OCI-LY3 (cell line): Measurements from ENCODE around the gene RNF220.
"Not testable (repeated sequence)": the region's sequence is repeated elsewhere in the genome, so short reads cannot be mapped to it uniquely, and the experiment has no call there.

Experiments
- H2AFZ ChIP-seq: fragments of 200-600, 300-600 bp; shearing (Covaris generic); 2 replicates; pipeline ENCODE4 v1.6.0; 2014; ENCODE audit warnings: antibody characterized with exemption, low read depth, low read length
- H3K27ac ChIP-seq: fragments of 200-600, 300-600 bp; sonication (generic); 2 replicates; pipeline ENCODE4 v1.5.1; 2014; ENCODE audit warnings: mild to moderate bottlenecking, low read length, moderate library complexity, mixed read lengths
- H3K27me3 ChIP-seq: fragments of 200-600, 300-600 bp; sonication (generic); 2 replicates; pipeline ENCODE4 v1.6.1; 2014; ENCODE audit warnings: low read depth, low read length, mixed read lengths
- H3K36me3 ChIP-seq: fragments of 200-600, 300-600 bp; sonication (generic); replicated peaks from 2 replicates; pipeline ENCODE3; 2014; ENCODE audit warnings: low read depth, low read length, mixed read lengths
- H3K4me1 ChIP-seq: fragments of 300-600, 200-600 bp; sonication (generic); 2 replicates; pipeline ENCODE4 v1.6.1; 2014; ENCODE audit warnings: low read length, mixed read lengths
- H3K4me2 ChIP-seq: fragments of 200-600, 300-600 bp; sonication (generic); 2 replicates; pipeline ENCODE4 v1.6.1; 2014; ENCODE audit warnings: low read length, mixed read lengths
- H3K4me3 ChIP-seq: fragments of 300-600, 200-600 bp; sonication (generic); 2 replicates; pipeline ENCODE4 v1.5.1; 2014; ENCODE audit warnings: antibody characterized with exemption, mild to moderate bottlenecking, low read length, moderate library complexity
- H3K79me2 ChIP-seq: fragments of 300-600, 200-600 bp; shearing (Covaris generic); 2 replicates; pipeline ENCODE4 v1.6.1; 2014; ENCODE audit warnings: mild to moderate bottlenecking, low read length, mixed read lengths
- H3K9ac ChIP-seq: fragments of 300-600, 200-600 bp; shearing (Covaris generic); 2 replicates; pipeline ENCODE4 v1.6.0; 2014; ENCODE audit warnings: mild to moderate bottlenecking, low read length, moderate library complexity
- H3K9me3 ChIP-seq: fragments of 200-600, 300-600 bp; shearing (Covaris generic); 2 replicates; pipeline ENCODE4 v1.6.1; 2014; ENCODE audit warnings: low read length, mixed read lengths; ENCODE audit not compliant: insufficient read depth
- H4K20me1 ChIP-seq: fragments of 200-600, 300-600 bp; sonication (generic); 2 replicates; pipeline ENCODE4 v1.6.1; 2016; ENCODE audit warnings: low read length, mixed read lengths; ENCODE audit not compliant: insufficient read depth
- EZH2phosphoT487 ChIP-seq: fragments of 200-600 bp; shearing (Covaris generic); IDR thresholded peaks from 2 replicates; pipeline ENCODE4 v1.6.1; 2018; ENCODE audit warnings: antibody characterized with exemption, mixed run types, low read depth
- TF ChIP-seq, protein P1 (sequence below): fragments of 200-600, 300-600 bp; sonication (generic); IDR thresholded peaks from 2 replicates; pipeline ENCODE4 v1.5.1; 2014; ENCODE audit warnings: antibody characterized with exemption, low read length, low read depth

The RNF220 gene

DNA sequence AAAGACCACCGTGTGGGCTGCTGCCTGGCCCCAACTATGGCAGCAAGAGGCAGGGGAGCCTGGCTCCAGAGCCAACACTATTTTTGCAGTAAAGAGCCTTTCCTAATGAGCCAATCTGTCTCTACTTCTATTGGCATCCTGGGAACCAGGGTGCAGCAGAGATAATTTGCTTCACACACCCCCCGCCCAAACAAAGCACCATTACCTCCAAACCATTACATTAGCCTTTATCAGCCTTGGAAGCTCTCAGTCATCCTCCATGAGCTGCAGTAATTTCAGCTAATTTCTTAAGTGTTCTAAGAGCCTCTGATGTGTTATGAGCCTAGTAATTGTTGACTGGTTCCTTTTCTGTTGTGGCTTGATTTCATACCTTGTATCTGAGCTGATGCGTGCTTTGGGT is 291.0 kb downstream of the RNF220 start:
- Histone ChIP-seq H4K20me1 (no peaks in the 10 kb centered on the region), H3K4me2 (no peak overlapping the region), H3K79me2 (no peaks in the 10 kb centered on the region), H3K9me3 (no peaks in the 10 kb centered on the region), H3K27ac (no peak overlapping the region), H3K27me3 (no peaks in the 10 kb centered on the region), H3K36me3 (no peaks in the 10 kb centered on the region), H3K4me1 (peaks cover 32% of the 10 kb centered on the region), H3K4me3 (no peak overlapping the region), H3K9ac (no peak overlapping the region), H2AFZ (peak overlapping the region; percentile 71)
- TF ChIP-seq, protein P1, sequence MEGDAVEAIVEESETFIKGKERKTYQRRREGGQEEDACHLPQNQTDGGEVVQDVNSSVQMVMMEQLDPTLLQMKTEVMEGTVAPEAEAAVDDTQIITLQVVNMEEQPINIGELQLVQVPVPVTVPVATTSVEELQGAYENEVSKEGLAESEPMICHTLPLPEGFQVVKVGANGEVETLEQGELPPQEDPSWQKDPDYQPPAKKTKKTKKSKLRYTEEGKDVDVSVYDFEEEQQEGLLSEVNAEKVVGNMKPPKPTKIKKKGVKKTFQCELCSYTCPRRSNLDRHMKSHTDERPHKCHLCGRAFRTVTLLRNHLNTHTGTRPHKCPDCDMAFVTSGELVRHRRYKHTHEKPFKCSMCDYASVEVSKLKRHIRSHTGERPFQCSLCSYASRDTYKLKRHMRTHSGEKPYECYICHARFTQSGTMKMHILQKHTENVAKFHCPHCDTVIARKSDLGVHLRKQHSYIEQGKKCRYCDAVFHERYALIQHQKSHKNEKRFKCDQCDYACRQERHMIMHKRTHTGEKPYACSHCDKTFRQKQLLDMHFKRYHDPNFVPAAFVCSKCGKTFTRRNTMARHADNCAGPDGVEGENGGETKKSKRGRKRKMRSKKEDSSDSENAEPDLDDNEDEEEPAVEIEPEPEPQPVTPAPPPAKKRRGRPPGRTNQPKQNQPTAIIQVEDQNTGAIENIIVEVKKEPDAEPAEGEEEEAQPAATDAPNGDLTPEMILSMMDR = no peak

DNA sequence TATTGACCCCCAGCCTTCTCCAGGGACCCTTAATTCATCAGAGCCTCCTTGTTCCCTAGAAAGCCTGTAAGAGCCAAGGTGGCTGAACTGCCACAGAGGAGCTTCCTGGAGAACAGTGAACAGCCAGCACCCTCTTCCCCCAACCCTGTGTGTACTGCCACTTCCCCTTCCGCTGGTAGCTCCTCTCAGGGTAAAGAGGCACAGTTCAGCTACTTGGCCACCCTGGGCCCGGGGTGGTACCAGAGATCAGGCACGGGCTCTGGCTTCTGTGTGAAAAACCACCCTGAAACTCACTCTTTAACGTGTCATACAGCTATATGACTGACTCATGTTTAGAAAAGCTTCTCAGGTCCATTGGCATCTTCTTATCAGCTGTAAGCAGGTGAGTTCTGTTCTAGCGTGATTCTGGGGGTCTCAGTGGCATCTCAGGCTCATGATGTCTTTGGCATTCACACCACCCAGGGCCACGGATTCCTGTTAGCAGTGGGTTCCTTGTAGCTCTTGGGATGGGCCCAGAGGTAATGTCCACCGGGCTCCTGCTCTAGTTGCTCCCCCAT is 291.8 kb downstream of the RNF220 start:
- Histone ChIP-seq H3K4me1 (peaks cover 32% of the 10 kb centered on the region), H3K36me3 (no peaks in the 10 kb centered on the region), H3K9me3 (no peaks in the 10 kb centered on the region), H2AFZ (peak overlapping the region; percentile 71), H3K9ac (no peak overlapping the region), H3K4me2 (peak overlapping the region; percentile 26), H3K27me3 (no peaks in the 10 kb centered on the region), H3K27ac (peak overlapping the region; percentile 20; the same call in 1 of the 2 replicates), H4K20me1 (no peaks in the 10 kb centered on the region), H3K79me2 (no peaks in the 10 kb centered on the region), H3K4me3 (peak overlapping the region; percentile 19; the same call in 1 of the 2 replicates)
- TF ChIP-seq, protein P1 = no peak
- TF ChIP-seq EZH2phosphoT487 = no peak

DNA sequence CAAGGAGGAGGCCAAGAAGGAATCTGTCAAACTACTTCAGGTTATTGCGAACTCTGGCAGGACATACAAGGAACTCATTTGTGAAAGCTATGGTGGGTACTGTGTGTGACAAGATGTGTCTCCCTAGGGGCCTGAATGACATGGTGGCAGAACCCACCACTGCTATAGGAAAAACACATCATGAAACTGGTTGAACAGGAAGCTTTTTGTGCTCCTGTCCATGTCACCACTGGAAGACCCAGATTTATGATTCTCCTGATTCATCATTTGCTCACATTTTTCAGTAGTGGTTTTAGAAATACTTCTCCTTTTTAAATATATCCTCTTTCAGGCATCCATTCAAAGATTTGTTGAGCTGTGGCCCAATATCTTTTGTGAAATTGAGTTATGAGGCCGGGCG is 293.1 kb downstream of the RNF220 start:
- no peak overlapping the region for H3K9ac ChIP-seq
- H3K4me3 ChIP-seq = no peak overlapping the region
- H3K9me3 ChIP-seq = no peaks in the 10 kb centered on the region
- H3K27me3 ChIP-seq = no peaks in the 10 kb centered on the region
- no peak overlapping the region for H2AFZ ChIP-seq
- H3K27ac ChIP-seq = no peak overlapping the region
- no peaks in the 10 kb centered on the region for H3K79me2 ChIP-seq
- H4K20me1 ChIP-seq = no peaks in the 10 kb centered on the region
- no peak for TF ChIP-seq EZH2phosphoT487
- TF ChIP-seq, protein P1 = no peak
- H3K4me1 ChIP-seq = peaks cover 32% of the 10 kb centered on the region
- H3K36me3 ChIP-seq = no peaks in the 10 kb centered on the region
- H3K4me2 ChIP-seq = peak overlapping the region; percentile 20; the same call in 1 of the 2 replicates

DNA sequence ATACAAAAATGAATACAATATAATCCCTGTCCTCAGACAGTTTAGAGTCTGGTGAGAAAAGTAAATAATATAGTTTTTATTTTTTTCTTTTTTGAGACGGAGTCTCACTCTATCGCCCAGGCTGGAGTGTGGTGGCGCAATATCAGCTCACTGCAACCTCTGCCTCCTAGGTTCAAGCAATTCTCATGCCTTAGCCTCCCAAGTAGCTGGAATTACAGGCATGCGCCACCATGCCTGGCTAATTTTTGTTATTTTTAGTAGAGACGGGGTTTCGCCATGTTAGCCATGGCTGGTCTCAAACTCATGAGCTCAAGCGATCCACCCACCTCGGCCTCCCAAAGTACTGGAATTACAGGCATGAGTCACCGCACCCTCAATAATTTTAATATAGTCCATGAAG is 294.3 kb downstream of the RNF220 start:
- not testable (repeated sequence) for H3K27ac ChIP-seq, H4K20me1 ChIP-seq, H3K27me3 ChIP-seq, H2AFZ ChIP-seq, H3K9me3 ChIP-seq, H3K79me2 ChIP-seq, H3K4me2 ChIP-seq, H3K9ac ChIP-seq, H3K36me3 ChIP-seq, H3K4me3 ChIP-seq
- peaks cover 32% of the 10 kb centered on the region for H3K4me1 ChIP-seq
